Measurements from ENCODE around the gene MSH3.
"Not testable (repeated sequence)": the region's sequence is repeated elsewhere in the genome, so short reads cannot be mapped to it uniquely, and the experiment has no call there.

The MSH3 gene

DNA sequence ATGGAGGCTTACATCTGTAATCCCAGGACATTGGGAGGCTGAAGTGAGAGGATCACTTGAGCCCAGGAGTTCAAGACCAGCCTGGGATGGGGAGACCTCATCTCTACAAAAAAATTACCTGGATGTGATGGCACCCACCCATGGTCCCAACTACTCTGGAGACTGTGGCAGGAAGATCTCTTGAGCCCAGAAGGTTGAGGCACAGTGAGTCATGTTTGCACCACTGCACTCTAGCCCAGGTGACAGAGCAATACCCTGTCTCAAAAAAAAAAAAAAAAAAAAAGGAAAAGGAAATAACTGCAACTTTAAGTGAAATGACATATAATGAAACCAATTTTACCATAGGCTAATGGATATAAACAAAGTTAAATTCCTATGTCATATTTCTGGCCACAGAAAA lies 152.5 kb downstream of the MSH3 start:
- TF ChIP-seq, protein P1, sequence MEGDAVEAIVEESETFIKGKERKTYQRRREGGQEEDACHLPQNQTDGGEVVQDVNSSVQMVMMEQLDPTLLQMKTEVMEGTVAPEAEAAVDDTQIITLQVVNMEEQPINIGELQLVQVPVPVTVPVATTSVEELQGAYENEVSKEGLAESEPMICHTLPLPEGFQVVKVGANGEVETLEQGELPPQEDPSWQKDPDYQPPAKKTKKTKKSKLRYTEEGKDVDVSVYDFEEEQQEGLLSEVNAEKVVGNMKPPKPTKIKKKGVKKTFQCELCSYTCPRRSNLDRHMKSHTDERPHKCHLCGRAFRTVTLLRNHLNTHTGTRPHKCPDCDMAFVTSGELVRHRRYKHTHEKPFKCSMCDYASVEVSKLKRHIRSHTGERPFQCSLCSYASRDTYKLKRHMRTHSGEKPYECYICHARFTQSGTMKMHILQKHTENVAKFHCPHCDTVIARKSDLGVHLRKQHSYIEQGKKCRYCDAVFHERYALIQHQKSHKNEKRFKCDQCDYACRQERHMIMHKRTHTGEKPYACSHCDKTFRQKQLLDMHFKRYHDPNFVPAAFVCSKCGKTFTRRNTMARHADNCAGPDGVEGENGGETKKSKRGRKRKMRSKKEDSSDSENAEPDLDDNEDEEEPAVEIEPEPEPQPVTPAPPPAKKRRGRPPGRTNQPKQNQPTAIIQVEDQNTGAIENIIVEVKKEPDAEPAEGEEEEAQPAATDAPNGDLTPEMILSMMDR (IDR thresholded peaks at IDR 0.05; ENCODE audit: extremely low read depth, insufficient read depth, missing control alignments): no peak
- no peak for DNase-seq (ENCODE audit: low spot score)
- in situ Hi-C loops (cut with MboI; ENCODE audit: low pct_unique_long_range_greater_than_20kb, low sequenced_read_pairs, unreplicated experiment): no loop called here

DNA sequence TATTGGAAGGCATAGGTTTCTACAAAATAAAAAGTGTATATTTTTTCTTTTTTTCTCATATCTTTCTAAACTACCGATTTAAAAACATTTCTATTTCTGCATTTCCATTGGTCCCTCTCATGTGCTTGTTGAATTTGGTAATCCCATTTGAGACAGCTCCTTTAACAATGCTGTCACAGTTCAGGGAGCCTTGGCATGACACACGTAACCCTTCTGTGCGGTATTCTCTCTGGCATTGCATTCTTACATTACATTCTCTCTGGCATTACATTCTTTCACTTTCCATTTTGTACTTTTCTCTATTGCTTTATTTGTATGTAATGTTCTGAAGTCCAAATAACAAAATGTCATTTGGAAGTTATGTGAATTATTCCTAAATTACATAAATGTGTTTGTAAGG lies 155.0 kb downstream of the MSH3 start:
- DNase-seq (ENCODE audit: low spot score): no peak
- TF ChIP-seq, protein P1 (IDR thresholded peaks at IDR 0.05; ENCODE audit: extremely low read depth, insufficient read depth, missing control alignments): no peak
- in situ Hi-C loops (cut with MboI; ENCODE audit: low pct_unique_long_range_greater_than_20kb, low sequenced_read_pairs, unreplicated experiment): no loop called here

DNA sequence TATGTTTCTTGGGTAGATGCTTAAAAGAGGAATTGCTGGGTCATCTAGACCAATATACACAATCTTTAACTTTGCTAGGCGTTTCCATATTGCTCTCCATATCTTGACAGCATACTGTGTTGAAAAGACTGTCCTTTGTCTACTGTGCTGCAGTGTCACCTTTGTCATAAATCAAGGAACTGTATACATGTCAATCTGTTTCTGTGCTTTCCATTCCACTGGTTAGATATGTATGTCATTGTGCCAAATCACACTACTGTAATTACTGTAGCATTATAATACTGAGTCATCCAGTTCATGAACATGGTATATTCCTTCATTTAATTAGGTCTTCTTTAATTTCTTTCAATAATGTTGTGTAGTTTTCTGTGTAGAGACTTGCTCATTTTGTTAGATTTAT lies 156.0 kb downstream of the MSH3 start:
- DNase-seq (ENCODE audit: low spot score): no peak
- in situ Hi-C loops (cut with MboI; ENCODE audit: low pct_unique_long_range_greater_than_20kb, low sequenced_read_pairs, unreplicated experiment): no loop called here
- TF ChIP-seq, protein P1 (IDR thresholded peaks at IDR 0.05; ENCODE audit: extremely low read depth, insufficient read depth, missing control alignments): no peak

DNA sequence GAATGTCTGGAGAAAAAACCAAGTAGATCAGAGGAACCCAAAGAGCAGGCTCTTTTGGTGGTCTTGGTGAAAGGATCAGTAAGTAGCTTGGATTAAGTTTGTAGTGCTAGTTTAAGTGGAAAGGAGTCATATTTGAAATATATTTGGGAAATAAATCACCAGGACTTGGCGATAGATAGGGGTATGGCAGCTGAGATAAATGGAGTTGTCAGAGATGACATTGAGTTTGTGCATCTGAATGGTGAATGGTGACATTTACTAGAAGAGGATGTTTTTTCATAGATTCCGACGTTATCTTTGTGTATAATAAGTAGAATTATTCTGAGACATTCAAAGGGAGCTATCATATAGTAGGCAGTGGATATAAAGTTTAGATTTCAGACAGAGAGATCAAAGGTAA lies 162.1 kb downstream of the MSH3 start:
- no peak for DNase-seq (ENCODE audit: low spot score)
- TF ChIP-seq, protein P1 (IDR thresholded peaks at IDR 0.05; ENCODE audit: extremely low read depth, insufficient read depth, missing control alignments): no peak
- in situ Hi-C loops (cut with MboI; ENCODE audit: low pct_unique_long_range_greater_than_20kb, low sequenced_read_pairs, unreplicated experiment): no loop called here

DNA sequence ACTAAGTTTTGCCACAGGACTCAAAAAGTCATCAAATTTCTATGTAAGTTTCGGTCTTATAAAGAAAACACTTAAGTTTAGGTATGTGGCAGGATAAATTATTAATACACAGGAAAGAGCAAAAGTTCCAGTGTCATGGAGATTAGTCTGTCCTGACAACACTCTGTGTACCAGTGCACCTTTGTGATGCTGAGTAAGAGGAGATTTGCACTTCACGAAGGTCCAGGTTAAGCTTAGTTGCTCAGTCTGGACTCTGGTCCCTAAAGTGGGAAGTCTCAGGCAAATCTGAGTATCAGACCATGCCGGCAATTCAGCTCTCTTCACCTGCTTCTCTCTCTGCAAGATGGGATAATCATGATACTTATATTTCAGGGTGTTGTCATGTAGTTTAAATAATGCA lies 166.2 kb downstream of the MSH3 start:
- in situ Hi-C loops (cut with MboI; ENCODE audit: low pct_unique_long_range_greater_than_20kb, low sequenced_read_pairs, unreplicated experiment): no loop called here
- DNase-seq (ENCODE audit: low spot score): no peak
- TF ChIP-seq, protein P1 (IDR thresholded peaks at IDR 0.05; ENCODE audit: extremely low read depth, insufficient read depth, missing control alignments): no peak

DNA sequence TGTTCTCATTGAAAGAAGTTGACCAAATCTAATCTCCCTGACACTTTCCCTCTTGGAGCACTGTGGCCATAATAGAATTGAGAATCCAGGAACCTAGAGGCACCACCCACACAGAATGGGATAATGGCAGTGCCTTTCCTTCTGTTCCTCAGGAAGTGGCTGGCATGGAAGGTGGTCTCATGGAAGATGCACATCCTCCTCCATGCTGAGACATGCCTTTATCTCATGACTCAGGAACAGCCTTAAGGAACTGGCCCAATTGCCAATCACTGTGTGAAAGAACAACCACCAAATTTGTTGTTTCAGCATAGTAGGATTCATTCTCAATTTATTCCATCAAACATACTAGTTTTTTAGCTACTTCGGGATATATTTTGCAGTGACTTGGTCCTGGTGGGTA lies 168.2 kb downstream of the MSH3 start:
- in situ Hi-C loops (cut with MboI; ENCODE audit: low pct_unique_long_range_greater_than_20kb, low sequenced_read_pairs, unreplicated experiment): no loop called here
- TF ChIP-seq, protein P1 (IDR thresholded peaks at IDR 0.05; ENCODE audit: extremely low read depth, insufficient read depth, missing control alignments): no peak
- no peak for DNase-seq (ENCODE audit: low spot score)

DNA sequence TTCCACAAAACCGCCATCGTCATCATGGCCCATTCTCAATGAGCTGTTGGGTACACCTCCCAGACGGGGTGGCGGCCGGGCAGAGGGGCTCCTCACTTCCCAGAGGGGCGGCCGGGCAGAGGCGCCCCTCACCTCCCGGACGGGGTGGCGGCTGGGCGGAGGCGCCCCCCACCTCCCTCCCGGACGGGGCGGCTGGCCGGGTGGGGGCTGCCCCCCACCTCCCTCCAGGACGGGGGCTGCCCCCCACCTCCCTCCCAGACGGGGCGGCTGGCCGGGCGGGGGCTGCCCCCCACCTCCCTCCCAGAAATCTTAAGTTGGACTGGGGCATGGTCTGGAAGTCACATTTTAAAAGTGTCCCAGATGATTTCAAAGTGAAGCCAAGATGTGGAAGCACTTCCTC lies 169.7 kb downstream of the MSH3 start:
- in situ Hi-C loops (cut with MboI; ENCODE audit: low pct_unique_long_range_greater_than_20kb, low sequenced_read_pairs, unreplicated experiment); DNase-seq (ENCODE audit: low spot score): not testable (repeated sequence)
